NCI-H2171 treated with DMSO at 0.1 percent for 48 hours (cell line): ENCODE measurements around the gene ZBP1.
A peak's percentile ranks its signal among the peaks of the same experiment; 100 is the strongest.

Source experiments
- DNase-seq: peaks from one replicate; lab custom pipeline; 2025; lab: John Stamatoyannopoulos, UW

The ZBP1 gene

GRCh38 chr20:57620274-57620990 lies at the start of gene ZBP1:
ZBP1 (minus strand) TSS chr20:57620426; CDS start chr20:57620295, 131 bp downstream.
- no peak for DNase-seq

- peak; percentile 84 for DNase-seq
Measured at GRCh38 chr20:57669632-57670031, 49.4 kb upstream of the ZBP1 start.

GRCh38 chr20:57667924-57668782 lies 47.9 kb upstream of the ZBP1 start:
- DNase-seq, result no peak

- DNase-seq, result no peak
Measured at GRCh38 chr20:57667388-57667787, 47.2 kb upstream of the ZBP1 start.

- no peak for DNase-seq
Measured at GRCh38 chr20:57666834-57667157, 46.6 kb upstream of the ZBP1 start.

GRCh38 chr20:57666106-57666833 lies 46.0 kb upstream of the ZBP1 start:
- no peak for DNase-seq

GRCh38 chr20:57665589-57665971 lies 45.4 kb upstream of the ZBP1 start:
- DNase-seq, result no peak

GRCh38 chr20:57664924-57665588 lies 44.8 kb upstream of the ZBP1 start:
- no peak for DNase-seq

GRCh38 chr20:57664476-57664875 lies 44.2 kb upstream of the ZBP1 start:
- no peak for DNase-seq

GRCh38 chr20:57663681-57664451 lies 43.6 kb upstream of the ZBP1 start:
- no peak for DNase-seq

- DNase-seq, result no peak
Measured at GRCh38 chr20:57663241-57663640, 43.0 kb upstream of the ZBP1 start.

GRCh38 chr20:57662456-57663240 lies 42.4 kb upstream of the ZBP1 start:
- DNase-seq, result no peak

GRCh38 chr20:57661746-57662455 lies 41.7 kb upstream of the ZBP1 start:
- no peak for DNase-seq

GRCh38 chr20:57660922-57661745 lies 40.9 kb upstream of the ZBP1 start:
- no peak for DNase-seq

- no peak for DNase-seq
Measured at GRCh38 chr20:57660181-57660921, 40.1 kb upstream of the ZBP1 start.

GRCh38 chr20:57659517-57660180 lies 39.4 kb upstream of the ZBP1 start:
- no peak for DNase-seq

- no peak for DNase-seq
Measured at GRCh38 chr20:57658833-57659516, 38.7 kb upstream of the ZBP1 start.
